Activated CD4-positive, alpha-beta T cell treated with anti-CD3 and anti-CD28 coated beads, Interleukin-2, amount 10 ng/mL, durations not matched to agents 24 days and 14 days (primary cell): ENCODE measurements around the gene HIP1R. TPM values are rescaled to one million over a fixed set of nuclear protein-coding genes. Genes with fewer than 3 reads are reported as not detected.
"Not testable (repeated sequence)": the region's sequence is repeated elsewhere in the genome, so short reads cannot be mapped to it uniquely, and the experiment has no call there.

Source experiments
- DNase-seq: peaks from one replicate; pipeline ENCODE4 v3.0.0; 2022
- H3K27ac Mint-ChIP-seq: one replicate; pipeline ENCODE4 v1.8.0; 2022; ENCODE audit warnings: mild to moderate bottlenecking, mixed read lengths
- H3K27me3 Mint-ChIP-seq: one replicate; pipeline ENCODE4 v1.8.0; 2022; ENCODE audit warnings: mixed read lengths
- H3K36me3 Mint-ChIP-seq: one replicate; pipeline ENCODE4 v1.8.0; 2022; ENCODE audit warnings: low read depth, mild to moderate bottlenecking, mixed read lengths
- H3K4me1 Mint-ChIP-seq: one replicate; pipeline ENCODE4 v1.8.0; 2021; ENCODE audit warnings: mixed read lengths
- H3K4me3 Mint-ChIP-seq: one replicate; pipeline ENCODE4 v1.8.0; 2022; ENCODE audit warnings: mild to moderate bottlenecking, moderate library complexity, mixed read lengths
- H3K9me3 Mint-ChIP-seq: one replicate; pipeline ENCODE4 v1.8.0; 2021; ENCODE audit warnings: mixed read lengths
- intact Hi-C: fragments of 100-400 bp; cut with micrococcal nuclease; formaldehyde crosslinking; loops from one replicate; pipeline ENCODE4 v1.15.1; 2023
- total RNA-seq: library from RNA; stranded (reverse); gene quantifications from 2 replicates; pipeline ENCODE4 v1.2.3, GENCODE V29; 2022

Gene HIP1R
- total RNA-seq, 1 donor from 2014 or later: 25.8 TPM

- Mint-ChIP-seq H3K27ac (no peak overlapping the region), H3K9me3 (no peaks in the 10 kb centered on the region), H3K27me3 (peaks cover 14% of the 10 kb centered on the region), H3K36me3 (no peaks in the 10 kb centered on the region), H3K4me3 (no peak overlapping the region), H3K4me1 (peaks cover 34% of the 10 kb centered on the region)
- intact Hi-C loops: no loop called here
- DNase-seq: no peak
Observed at GRCh38 chr12:122903693-122904034, 68.4 kb downstream of the HIP1R start.

GRCh38 chr12:122905258-122905657, 70.0 kb downstream of the HIP1R start:
- Mint-ChIP-seq H3K4me1 (peaks cover 22% of the 10 kb centered on the region), H3K27me3 (peaks cover 20% of the 10 kb centered on the region), H3K27ac (peak overlapping the region; percentile 17)
- intact Hi-C loops, DNase-seq, H3K9me3 Mint-ChIP-seq, H3K4me3 Mint-ChIP-seq, H3K36me3 Mint-ChIP-seq: not testable (repeated sequence)

GRCh38 chr12:122908915-122909314, 73.7 kb downstream of the HIP1R start:
- DNase-seq: no peak
- Mint-ChIP-seq H3K27me3 (peaks cover 17% of the 10 kb centered on the region), H3K36me3 (no peaks in the 10 kb centered on the region), H3K4me3 (no peak overlapping the region), H3K9me3 (no peaks in the 10 kb centered on the region), H3K27ac (no peak overlapping the region), H3K4me1 (no peaks in the 10 kb centered on the region)
- intact Hi-C loops: no loop called here

GRCh38 chr12:122909442-122910288, 74.4 kb downstream of the HIP1R start:
- peaks cover 3% of the 10 kb centered on the region for H3K9me3 Mint-ChIP-seq
- DNase-seq: no peak
- intact Hi-C loops: no loop called here
- H3K4me3 Mint-ChIP-seq: no peak overlapping the region
- peaks cover 19% of the 10 kb centered on the region for H3K27me3 Mint-ChIP-seq
- H3K36me3 Mint-ChIP-seq: no peaks in the 10 kb centered on the region
- H3K4me1 Mint-ChIP-seq: no peaks in the 10 kb centered on the region
- no peak overlapping the region for H3K27ac Mint-ChIP-seq

Other genes with a start within 250 kb of the HIP1R start
- 0.26 and 0.47 TPM in 2 replicates for gene HCAR2, start 132.1 kb upstream of the HIP1R start, total RNA-seq
- gene HCAR3, start 118.6 kb upstream of the HIP1R start, total RNA-seq: 0.45 and 0.84 TPM in 2 replicates
- gene HCAR1, start 104.6 kb upstream of the HIP1R start, total RNA-seq: 6.0 and 6.8 TPM in 2 replicates
- gene DENR, start 82.6 kb upstream of the HIP1R start, total RNA-seq: 88.7 and 89.6 TPM in 2 replicates
- 0.31 and 0.58 TPM in 2 replicates for gene CCDC62, start 60.9 kb upstream of the HIP1R start, total RNA-seq
- gene VPS37B, start 60.7 kb downstream of the HIP1R start, total RNA-seq: 9.2 and 9.5 TPM in 2 replicates
- 3.7 and 4.1 TPM in 2 replicates for gene ABCB9, start 131.0 kb downstream of the HIP1R start, total RNA-seq
- gene OGFOD2, start 139.8 kb downstream of the HIP1R start, total RNA-seq: 22.7 and 23.4 TPM in 2 replicates
- gene ARL6IP4, start 145.2 kb downstream of the HIP1R start, total RNA-seq: 150 and 160 TPM in 2 replicates